ENCODE results near the gene TESPA1. TPM values are rescaled to one million over a fixed set of nuclear protein-coding genes. Genes with fewer than 3 reads are reported as not detected.
"Not testable (repeated sequence)": the region's sequence is repeated elsewhere in the genome, so short reads cannot be mapped to it uniquely, and the experiment has no call there.

TESPA1 gene
- total RNA-seq, 4 donors from 2014 or later: 1.2 to 9.6 (median 4.5) TPM

- TF ChIP-seq CTCF (IDR thresholded peaks at IDR 0.05): no peak
- no peaks in the 10 kb centered on the region for H3K27me3 ChIP-seq
Measured at GRCh38 chr12:54950071-54950727, 34.4 kb downstream of the TESPA1 start.

GRCh38 chr12:54949073-54949711, 35.4 kb downstream of the TESPA1 start:
- Histone ChIP-seq H3K9me3 (no peaks in the 10 kb centered on the region), H3K4me1 (no peaks in the 10 kb centered on the region), H3K36me3 (no peaks in the 10 kb centered on the region), H3K27ac (no peak overlapping the region), H3K27me3 (no peaks in the 10 kb centered on the region), H3K4me3 (no peak overlapping the region)
- no peak for TF ChIP-seq CTCF (IDR thresholded peaks at IDR 0.05)
- no peak for TF ChIP-seq POLR2A (IDR thresholded peaks at IDR 0.05)
- DNase-seq: no peak

More at GRCh38 chr12:54950071-54950727, 34.4 kb downstream of the TESPA1 start:
- Histone ChIP-seq H3K27ac (no peak overlapping the region), H3K36me3 (no peaks in the 10 kb centered on the region), H3K9me3 (no peaks in the 10 kb centered on the region), H3K4me3 (no peak overlapping the region), H3K4me1 (no peaks in the 10 kb centered on the region)
- DNase-seq: no peak

GRCh38 chr12:54948171-54948570, 36.4 kb downstream of the TESPA1 start:
- Histone ChIP-seq H3K27me3 (no peaks in the 10 kb centered on the region), H3K36me3 (no peaks in the 10 kb centered on the region), H3K9me3 (no peaks in the 10 kb centered on the region), H3K4me3 (no peak overlapping the region), H3K4me1 (no peaks in the 10 kb centered on the region), H3K27ac (no peak overlapping the region)
- DNase-seq: no peak
- no peak for TF ChIP-seq CTCF (IDR thresholded peaks at IDR 0.05)
- no peak for TF ChIP-seq POLR2A (IDR thresholded peaks at IDR 0.05)

- H3K9me3 ChIP-seq: no peaks in the 10 kb centered on the region
- no peak for DNase-seq
- no peaks in the 10 kb centered on the region for H3K4me1 ChIP-seq
- H3K4me3 ChIP-seq: no peak overlapping the region
- no peaks in the 10 kb centered on the region for H3K36me3 ChIP-seq
- TF ChIP-seq CTCF (IDR thresholded peaks at IDR 0.05) (no peak), POLR2A (IDR thresholded peaks at IDR 0.05) (no peak)
- no peaks in the 10 kb centered on the region for H3K27me3 ChIP-seq
- no peak overlapping the region for H3K27ac ChIP-seq
Measured at GRCh38 chr12:54945082-54945481, 39.5 kb downstream of the TESPA1 start.

GRCh38 chr12:54943292-54943691, 41.3 kb downstream of the TESPA1 start:
- H3K9me3 ChIP-seq, H3K36me3 ChIP-seq, H3K27ac ChIP-seq, H3K4me3 ChIP-seq, H3K4me1 ChIP-seq, H3K27me3 ChIP-seq, DNase-seq: not testable (repeated sequence)

GRCh38 chr12:54941659-54942058, 42.9 kb downstream of the TESPA1 start:
- H3K4me3 ChIP-seq: no peak overlapping the region
- no peaks in the 10 kb centered on the region for H3K27me3 ChIP-seq
- no peak overlapping the region for H3K27ac ChIP-seq
- no peaks in the 10 kb centered on the region for H3K9me3 ChIP-seq
- no peak for DNase-seq
- H3K4me1 ChIP-seq: no peaks in the 10 kb centered on the region
- no peaks in the 10 kb centered on the region for H3K36me3 ChIP-seq
- TF ChIP-seq POLR2A (IDR thresholded peaks at IDR 0.05) (no peak), CTCF (IDR thresholded peaks at IDR 0.05) (no peak)
